ENCODE data around the gene ABCC4. TPM values are rescaled to one million over a fixed set of nuclear protein-coding genes. Genes with fewer than 3 reads are reported as not detected.

ABCC4 gene
- total RNA-seq, 4 donors from 2014 or later = 3.9 to 6.8 (median 4.7) TPM

- 89 to 90% methylated on average over 2 to 4 of the region's 4 CpGs for WGBS, 2 donors (ENCODE audit: low coverage in 1 of 2)
- no peak overlapping the region for H3K4me3 ChIP-seq
- H3K36me3 ChIP-seq = peaks cover 0 to 8% of the 10 kb centered on the region in 2 donors
- H3K27ac ChIP-seq = no peak overlapping the region
- H3K4me1 ChIP-seq = no peaks in the 10 kb centered on the region
- TF ChIP-seq, protein P1, sequence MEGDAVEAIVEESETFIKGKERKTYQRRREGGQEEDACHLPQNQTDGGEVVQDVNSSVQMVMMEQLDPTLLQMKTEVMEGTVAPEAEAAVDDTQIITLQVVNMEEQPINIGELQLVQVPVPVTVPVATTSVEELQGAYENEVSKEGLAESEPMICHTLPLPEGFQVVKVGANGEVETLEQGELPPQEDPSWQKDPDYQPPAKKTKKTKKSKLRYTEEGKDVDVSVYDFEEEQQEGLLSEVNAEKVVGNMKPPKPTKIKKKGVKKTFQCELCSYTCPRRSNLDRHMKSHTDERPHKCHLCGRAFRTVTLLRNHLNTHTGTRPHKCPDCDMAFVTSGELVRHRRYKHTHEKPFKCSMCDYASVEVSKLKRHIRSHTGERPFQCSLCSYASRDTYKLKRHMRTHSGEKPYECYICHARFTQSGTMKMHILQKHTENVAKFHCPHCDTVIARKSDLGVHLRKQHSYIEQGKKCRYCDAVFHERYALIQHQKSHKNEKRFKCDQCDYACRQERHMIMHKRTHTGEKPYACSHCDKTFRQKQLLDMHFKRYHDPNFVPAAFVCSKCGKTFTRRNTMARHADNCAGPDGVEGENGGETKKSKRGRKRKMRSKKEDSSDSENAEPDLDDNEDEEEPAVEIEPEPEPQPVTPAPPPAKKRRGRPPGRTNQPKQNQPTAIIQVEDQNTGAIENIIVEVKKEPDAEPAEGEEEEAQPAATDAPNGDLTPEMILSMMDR (IDR thresholded peaks at IDR 0.05) = no peak
- no peak for TF ChIP-seq EP300 (IDR thresholded peaks at IDR 0.05)
- H3K27me3 ChIP-seq = no peaks in the 10 kb centered on the region
- H3K9me3 ChIP-seq = no peaks in the 10 kb centered on the region
- ATAC-seq = no peak
Observed at GRCh38 chr13:95155093-95155492, 146.2 kb downstream of the ABCC4 start.

DNA sequence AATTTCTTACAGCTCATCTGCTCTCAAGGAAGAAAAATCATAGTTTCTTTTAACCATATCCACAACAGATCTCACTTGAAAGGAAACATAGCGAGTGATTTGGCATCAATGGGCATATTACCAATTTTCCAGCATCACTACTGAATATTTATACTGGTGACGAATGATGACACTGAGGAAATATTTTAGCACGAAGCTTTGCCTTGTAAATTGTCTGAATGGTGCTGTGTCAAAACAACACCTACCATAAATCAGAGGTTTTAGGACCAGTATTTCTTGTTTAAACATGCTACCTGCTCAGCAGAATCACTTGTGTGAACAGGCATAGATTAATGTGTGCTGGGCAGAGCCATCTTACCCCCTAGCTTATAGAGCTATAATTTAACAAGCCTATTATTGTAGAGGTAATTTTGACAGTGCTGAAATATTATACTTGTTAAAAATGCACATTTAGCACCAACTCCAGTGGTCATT lies 146.8 kb downstream of the ABCC4 start:
- ATAC-seq = no peak
- no peak overlapping the region for H3K27ac ChIP-seq
- H3K4me3 ChIP-seq = no peak overlapping the region
- TF ChIP-seq, protein P1 (IDR thresholded peaks at IDR 0.05) = no peak
- no peak for TF ChIP-seq POLR2A (IDR thresholded peaks at IDR 0.05)
- TF ChIP-seq POLR2AphosphoS5 (IDR thresholded peaks at IDR 0.05) = no peak
- no peak for TF ChIP-seq EP300 (IDR thresholded peaks at IDR 0.05)
- H3K4me1 ChIP-seq = no peaks in the 10 kb centered on the region
- peaks cover 0 to 1% of the 10 kb centered on the region in 2 donors for H3K36me3 ChIP-seq
- WGBS, 2 donors (ENCODE audit: low coverage in 1 of 2) = 15 to 77% methylated on average over 3 of the region's 3 CpGs
- no peaks in the 10 kb centered on the region for H3K9me3 ChIP-seq
- no peaks in the 10 kb centered on the region for H3K27me3 ChIP-seq

DNA sequence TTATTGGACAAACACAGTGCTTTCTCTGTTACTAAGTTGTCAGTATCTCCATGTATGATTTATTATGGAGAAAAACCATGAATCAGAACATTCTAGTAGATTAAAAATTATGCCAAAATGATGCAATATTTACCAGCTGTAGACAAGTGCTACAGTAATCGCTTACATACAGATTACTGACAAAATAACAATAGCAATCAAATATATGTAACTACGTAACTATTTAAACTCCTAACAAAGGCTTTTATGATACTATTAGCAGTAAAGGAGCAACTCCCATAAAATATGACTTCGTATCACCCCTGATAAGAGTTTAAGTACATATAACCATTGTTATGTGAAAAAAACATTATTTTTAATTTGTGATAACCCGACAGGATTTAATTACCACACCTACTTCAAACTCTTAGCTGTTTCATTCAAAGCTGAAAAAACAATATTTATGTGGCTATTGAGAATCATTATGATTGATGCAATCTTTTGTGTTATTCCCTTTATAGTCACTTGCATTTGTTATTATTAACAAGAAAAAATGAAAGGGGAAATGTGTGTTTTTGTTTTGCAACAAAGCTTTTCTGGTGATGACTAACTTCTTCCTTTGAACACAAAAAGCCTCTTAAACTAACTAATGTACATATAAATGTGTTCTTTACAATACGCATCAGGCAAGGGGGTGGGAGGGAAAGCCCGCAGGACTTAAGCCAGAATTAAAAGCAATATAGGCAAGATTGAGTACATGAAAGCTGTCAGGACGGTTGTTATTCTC lies 147.4 kb downstream of the ABCC4 start:
- H3K27ac ChIP-seq = no peak overlapping the region
- no peak overlapping the region for H3K4me3 ChIP-seq
- no peaks in the 10 kb centered on the region for H3K36me3 ChIP-seq
- no peaks in the 10 kb centered on the region for H3K9me3 ChIP-seq
- H3K27me3 ChIP-seq = no peaks in the 10 kb centered on the region
- no peak for ATAC-seq
- TF ChIP-seq EP300 (IDR thresholded peaks at IDR 0.05) (no peak), POLR2A (IDR thresholded peaks at IDR 0.05) (no peak), POLR2AphosphoS5 (IDR thresholded peaks at IDR 0.05) (no peak)
- TF ChIP-seq, protein P1 (IDR thresholded peaks at IDR 0.05) = no peak
- WGBS, 2 donors (ENCODE audit: low coverage in 1 of 2) = 54 to 69% methylated on average over 7 of the region's 7 CpGs
- H3K4me1 ChIP-seq = no peaks in the 10 kb centered on the region

DNA sequence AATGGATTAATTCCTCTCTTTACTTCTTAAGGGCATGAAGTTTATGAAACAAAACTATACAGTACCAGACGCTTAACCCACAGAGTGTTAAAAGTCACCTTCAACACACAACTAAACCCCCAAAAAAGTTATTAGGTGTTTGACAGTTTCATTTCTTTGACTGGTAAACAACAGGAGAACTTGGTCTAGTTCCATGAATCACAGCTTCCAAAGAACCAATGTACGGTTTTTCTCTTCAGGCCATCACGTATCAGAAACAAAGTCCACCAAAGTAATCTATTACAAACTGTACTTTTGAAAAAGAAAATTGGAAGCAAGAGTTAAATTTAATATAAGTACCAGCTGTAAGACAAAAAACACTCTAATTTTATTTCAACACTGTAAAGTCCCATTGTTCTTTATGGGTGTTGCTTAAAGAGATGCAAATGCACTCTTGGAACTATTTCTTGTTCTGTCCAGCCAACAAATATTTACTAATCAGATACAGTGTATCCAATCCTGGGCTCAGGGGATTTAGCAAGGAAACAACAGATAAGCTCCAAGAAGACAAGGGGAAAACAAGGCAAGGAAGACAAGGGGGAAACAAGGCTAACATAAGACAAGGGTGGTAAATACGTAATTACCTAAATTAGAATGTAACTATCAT lies 149.2 kb downstream of the ABCC4 start:
- H3K36me3 ChIP-seq = no peaks in the 10 kb centered on the region
- no peaks in the 10 kb centered on the region for H3K4me1 ChIP-seq
- 76 to 87% methylated on average over 4 of the region's 4 CpGs for WGBS, 2 donors (ENCODE audit: low coverage in 1 of 2)
- no peak overlapping the region for H3K27ac ChIP-seq
- no peaks in the 10 kb centered on the region for H3K27me3 ChIP-seq
- H3K9me3 ChIP-seq = no peaks in the 10 kb centered on the region
- no peak overlapping the region for H3K4me3 ChIP-seq
- TF ChIP-seq, protein P1 (IDR thresholded peaks at IDR 0.05) = no peak
- no peak for TF ChIP-seq POLR2A (IDR thresholded peaks at IDR 0.05)
- no peak for TF ChIP-seq EP300 (IDR thresholded peaks at IDR 0.05)
- no peak for TF ChIP-seq POLR2AphosphoS5 (IDR thresholded peaks at IDR 0.05)
- ATAC-seq = no peak

GRCh38 chr13:95150555-95150954 lies 150.7 kb downstream of the ABCC4 start:
- Histone ChIP-seq H3K4me1 (no peaks in the 10 kb centered on the region), H3K36me3 (no peaks in the 10 kb centered on the region), H3K4me3 (no peak overlapping the region), H3K27ac (no peak overlapping the region), H3K9me3 (no peaks in the 10 kb centered on the region), H3K27me3 (no peaks in the 10 kb centered on the region)
- TF ChIP-seq EP300 (IDR thresholded peaks at IDR 0.05) (no peak), POLR2A (IDR thresholded peaks at IDR 0.05) (no peak), POLR2AphosphoS5 (IDR thresholded peaks at IDR 0.05) (no peak)
- TF ChIP-seq, protein P1 (IDR thresholded peaks at IDR 0.05) = no peak
- ATAC-seq = no peak
- WGBS, 2 donors (ENCODE audit: low coverage in 1 of 2) = 50 to 100% methylated on average over 1 to 2 of the region's 2 CpGs
